ENCODE results near the gene NUMB. TPM values are rescaled to one million over a fixed set of nuclear protein-coding genes. Genes with fewer than 3 reads are reported as not detected.

NUMB gene
- polyA plus RNA-seq, 1 donor, result 88.3 TPM

DNA sequence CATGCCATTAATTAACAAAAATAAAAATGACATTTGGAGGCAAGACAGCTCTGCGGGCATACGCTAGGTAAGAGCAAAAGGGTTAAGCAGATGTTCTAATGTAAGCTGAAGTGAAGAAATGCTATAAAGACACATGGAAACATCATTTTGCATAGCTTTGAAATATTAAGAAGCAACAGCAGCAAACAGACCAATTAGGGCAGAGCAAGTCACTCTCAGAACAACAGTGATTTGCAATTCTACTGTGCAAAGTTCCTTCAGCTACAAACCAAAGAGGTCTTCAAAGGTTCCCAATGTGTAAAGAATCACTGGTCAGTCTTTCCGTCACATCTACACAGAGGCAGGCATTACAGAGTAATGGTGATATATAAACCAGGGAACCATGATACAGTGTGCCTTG lies 152.8 kb downstream of the NUMB start:
- Histone ChIP-seq H3K4me1 (ENCODE audit: control insufficient read depth, insufficient read depth, low read length) (no peaks in the 10 kb centered on the region), H3K36me3 (ENCODE audit: control insufficient read depth, insufficient read depth, low read length) (peaks cover 6% of the 10 kb centered on the region), H3K4me3 (ENCODE audit: low read length) (no peak overlapping the region), H3K27me3 (ENCODE audit: control insufficient read depth, insufficient read depth, low read length) (no peaks in the 10 kb centered on the region), H3K27ac (ENCODE audit: low read length) (no peak overlapping the region), H3K9me3 (ENCODE audit: control insufficient read depth, low read depth, low read length) (no peaks in the 10 kb centered on the region)
- no peak for DNase-seq
- WGBS (ENCODE audit: insufficient coverage, low lambda C conversion rate), result no CpG with 5 or more reads among the region's 3 CpGs

DNA sequence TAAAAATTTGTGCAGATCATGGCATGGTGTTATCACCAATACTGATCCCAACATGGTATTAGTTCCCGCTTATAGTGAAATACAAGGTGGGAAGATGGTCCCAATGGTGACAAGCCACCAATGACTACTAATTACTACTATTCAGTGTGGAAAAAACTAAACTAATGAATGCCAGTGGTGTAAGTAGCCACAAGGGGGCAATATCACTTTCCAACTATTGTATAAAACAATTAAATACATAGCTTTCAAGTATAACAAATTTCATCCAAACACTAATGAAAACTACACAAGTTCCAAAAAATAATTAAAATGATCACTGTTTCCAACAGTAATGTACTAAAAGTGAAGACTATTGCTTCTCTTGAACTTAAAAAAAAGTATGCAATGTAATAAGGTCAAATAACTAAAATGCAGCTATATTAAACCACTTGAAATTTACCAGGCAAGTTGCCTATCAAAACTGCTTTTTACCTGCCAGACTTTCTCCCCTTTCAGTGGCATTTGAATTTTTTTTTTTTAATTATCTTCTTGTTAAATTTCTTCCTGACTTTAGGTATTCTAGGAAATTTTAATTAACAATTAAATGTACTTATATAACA lies 163.0 kb downstream of the NUMB start:
- Histone ChIP-seq H3K9me3 (ENCODE audit: control insufficient read depth, low read depth, low read length) (no peaks in the 10 kb centered on the region), H3K4me1 (ENCODE audit: control insufficient read depth, insufficient read depth, low read length) (peaks cover 13% of the 10 kb centered on the region), H3K36me3 (ENCODE audit: control insufficient read depth, insufficient read depth, low read length) (peaks cover 22% of the 10 kb centered on the region), H3K27me3 (ENCODE audit: control insufficient read depth, insufficient read depth, low read length) (no peaks in the 10 kb centered on the region), H3K4me3 (ENCODE audit: low read length) (no peak overlapping the region), H3K27ac (ENCODE audit: low read length) (no peak overlapping the region)
- peak; percentile 12 to 55 for DNase-seq
- no CpG with 5 or more reads among the region's 1 CpG for WGBS (ENCODE audit: insufficient coverage, low lambda C conversion rate)

DNA sequence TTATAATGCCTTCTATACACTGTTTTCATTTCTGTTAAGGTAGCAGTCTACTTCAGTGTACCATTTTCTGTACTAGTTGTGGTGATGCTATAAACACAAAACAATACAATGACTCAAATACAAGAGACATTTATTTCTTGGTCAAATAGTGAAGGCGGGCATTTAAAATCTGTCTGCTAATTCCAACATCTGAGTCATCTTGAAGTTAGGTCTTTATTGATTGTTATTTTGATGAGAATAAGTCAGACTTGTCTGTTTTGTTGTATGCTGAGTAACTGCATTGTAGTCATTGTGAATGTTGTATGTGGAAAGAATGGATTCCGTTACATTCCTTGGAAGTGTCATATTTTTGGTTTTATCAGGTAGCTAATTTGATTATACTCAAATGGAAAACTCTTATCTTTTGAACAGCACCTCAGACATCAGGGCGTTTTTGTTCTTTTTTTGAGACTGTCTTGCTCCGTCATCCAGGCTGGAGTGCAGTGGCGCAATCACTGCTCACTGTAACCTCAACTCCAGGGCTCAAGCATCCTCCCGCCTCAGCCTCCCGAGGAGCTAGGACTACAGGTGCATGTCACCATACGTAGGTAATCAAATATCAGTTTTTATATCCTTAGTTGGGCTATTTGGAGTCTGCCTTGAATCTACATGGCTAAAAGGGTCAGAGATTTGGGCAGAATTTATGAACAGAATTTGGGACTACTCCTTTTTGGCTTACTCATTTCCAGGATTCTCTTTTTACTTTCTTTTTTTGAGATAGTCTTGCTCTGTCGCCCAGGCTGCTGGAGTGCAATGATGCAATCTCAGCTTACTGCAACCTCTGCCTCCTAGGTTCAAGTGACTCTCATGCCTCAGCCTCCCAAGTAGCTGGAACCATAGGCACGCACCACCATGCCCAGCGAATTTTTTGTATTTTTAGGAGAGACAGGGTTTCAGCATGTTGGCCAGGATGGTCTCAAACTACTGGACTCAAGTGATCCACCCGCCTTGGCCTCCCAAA lies 164.3 kb downstream of the NUMB start:
- H3K27me3 ChIP-seq (ENCODE audit: control insufficient read depth, insufficient read depth, low read length), result no peaks in the 10 kb centered on the region
- WGBS (ENCODE audit: insufficient coverage, low lambda C conversion rate), result 95% methylated on average over 3 of the region's 12 CpGs
- no peak overlapping the region for H3K4me3 ChIP-seq (ENCODE audit: low read length)
- H3K27ac ChIP-seq (ENCODE audit: low read length), result no peak overlapping the region
- H3K4me1 ChIP-seq (ENCODE audit: control insufficient read depth, insufficient read depth, low read length), result peaks cover 13% of the 10 kb centered on the region
- no peak for DNase-seq
- H3K36me3 ChIP-seq (ENCODE audit: control insufficient read depth, insufficient read depth, low read length), result peaks cover 22% of the 10 kb centered on the region
- no peaks in the 10 kb centered on the region for H3K9me3 ChIP-seq (ENCODE audit: control insufficient read depth, low read depth, low read length)

DNA sequence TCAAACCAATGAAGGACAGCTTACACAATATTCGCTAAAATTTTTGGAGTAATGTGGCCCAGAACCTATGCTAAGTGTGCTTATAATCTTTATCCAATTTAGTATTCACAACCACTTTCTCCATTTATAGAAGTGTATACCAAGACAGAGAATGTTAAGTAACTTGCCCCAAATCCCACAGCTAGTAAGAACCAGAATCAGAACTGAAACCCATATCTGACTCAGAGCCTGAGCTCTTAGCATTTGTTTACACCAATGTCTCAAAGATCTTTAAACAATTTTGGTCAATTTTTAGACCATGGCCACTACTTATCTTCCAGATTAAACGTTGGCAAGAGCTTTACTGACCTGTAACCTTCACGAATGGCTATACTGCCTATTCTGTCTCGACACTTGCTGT lies 168.1 kb downstream of the NUMB start:
- H3K27me3 ChIP-seq (ENCODE audit: control insufficient read depth, insufficient read depth, low read length), result no peaks in the 10 kb centered on the region
- 17% methylated on average over 1 of the region's 4 CpGs for WGBS (ENCODE audit: insufficient coverage, low lambda C conversion rate)
- H3K36me3 ChIP-seq (ENCODE audit: control insufficient read depth, insufficient read depth, low read length), result peaks cover 37% of the 10 kb centered on the region
- H3K4me1 ChIP-seq (ENCODE audit: control insufficient read depth, insufficient read depth, low read length), result peaks cover 3% of the 10 kb centered on the region
- H3K4me3 ChIP-seq (ENCODE audit: low read length), result no peak overlapping the region
- DNase-seq, result no peak
- H3K9me3 ChIP-seq (ENCODE audit: control insufficient read depth, low read depth, low read length), result no peaks in the 10 kb centered on the region
- H3K27ac ChIP-seq (ENCODE audit: low read length), result no peak overlapping the region

DNA sequence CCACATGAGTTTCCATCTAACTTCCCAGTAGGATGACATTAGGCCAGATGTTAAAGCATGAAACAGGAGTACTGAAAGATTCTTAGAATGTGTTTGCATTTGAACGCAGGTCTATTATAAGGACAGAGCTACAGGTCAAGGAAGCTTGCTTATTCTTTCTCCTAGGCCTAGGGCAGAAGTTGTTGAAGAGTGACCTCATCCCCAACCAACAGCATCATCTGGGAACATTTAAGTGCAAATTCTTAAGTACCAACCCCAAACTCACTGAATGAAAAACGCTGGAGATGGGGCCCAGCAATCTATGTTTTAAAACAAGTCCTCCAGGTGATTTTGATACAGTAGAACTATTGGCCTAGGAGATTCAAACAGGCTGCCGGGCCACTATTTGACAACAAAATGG lies 168.6 kb downstream of the NUMB start:
- no peaks in the 10 kb centered on the region for H3K4me1 ChIP-seq (ENCODE audit: control insufficient read depth, insufficient read depth, low read length)
- no peaks in the 10 kb centered on the region for H3K27me3 ChIP-seq (ENCODE audit: control insufficient read depth, insufficient read depth, low read length)
- H3K27ac ChIP-seq (ENCODE audit: low read length), result no peak overlapping the region
- 40% methylated on average over 1 of the region's 3 CpGs for WGBS (ENCODE audit: insufficient coverage, low lambda C conversion rate)
- no peaks in the 10 kb centered on the region for H3K9me3 ChIP-seq (ENCODE audit: control insufficient read depth, low read depth, low read length)
- peaks cover 42% of the 10 kb centered on the region for H3K36me3 ChIP-seq (ENCODE audit: control insufficient read depth, insufficient read depth, low read length)
- DNase-seq, result no peak
- no peak overlapping the region for H3K4me3 ChIP-seq (ENCODE audit: low read length)

DNA sequence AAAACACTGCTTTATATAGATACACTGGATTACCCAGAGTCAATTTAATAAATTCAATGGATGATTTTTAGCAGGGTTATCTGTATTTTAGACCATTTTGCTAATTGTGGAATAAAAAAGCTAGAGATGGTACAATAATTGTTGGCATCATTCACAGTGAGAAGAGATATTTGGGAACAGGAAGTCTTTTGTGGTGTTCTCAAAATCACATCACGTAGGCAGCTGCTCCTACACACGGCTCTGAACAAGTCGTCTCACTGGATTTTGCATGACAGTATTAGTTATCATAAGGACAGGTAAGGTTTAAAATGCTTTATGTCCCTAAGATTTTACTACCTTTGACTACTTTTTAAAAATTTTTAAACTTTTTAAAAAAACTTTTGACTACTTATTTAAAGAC lies 169.0 kb downstream of the NUMB start:
- H3K4me3 ChIP-seq (ENCODE audit: low read length), result no peak overlapping the region
- no peak overlapping the region for H3K27ac ChIP-seq (ENCODE audit: low read length)
- no peaks in the 10 kb centered on the region for H3K9me3 ChIP-seq (ENCODE audit: control insufficient read depth, low read depth, low read length)
- 94% methylated on average over 3 of the region's 3 CpGs for WGBS (ENCODE audit: insufficient coverage, low lambda C conversion rate)
- no peaks in the 10 kb centered on the region for H3K27me3 ChIP-seq (ENCODE audit: control insufficient read depth, insufficient read depth, low read length)
- H3K36me3 ChIP-seq (ENCODE audit: control insufficient read depth, insufficient read depth, low read length), result peaks cover 42% of the 10 kb centered on the region
- no peak for DNase-seq
- H3K4me1 ChIP-seq (ENCODE audit: control insufficient read depth, insufficient read depth, low read length), result no peaks in the 10 kb centered on the region

DNA sequence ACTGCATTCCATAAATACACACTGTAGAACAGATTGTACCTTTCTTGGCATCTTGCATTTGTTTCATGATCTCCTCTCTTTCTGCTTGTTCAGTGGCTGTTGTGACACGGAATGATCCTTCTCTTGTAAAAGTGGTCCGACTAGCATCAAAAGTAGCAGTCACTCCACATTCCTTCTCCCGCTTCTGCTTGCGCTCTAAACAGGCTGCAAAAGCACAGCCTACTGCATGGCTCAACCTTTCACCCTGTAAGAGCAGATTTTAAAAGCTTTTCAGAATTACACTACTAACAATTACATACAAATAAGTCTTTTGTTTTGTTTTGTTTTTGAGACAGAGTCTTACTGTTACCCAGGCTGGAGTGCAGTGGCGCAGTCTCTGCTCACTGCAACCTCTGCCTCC lies 171.3 kb downstream of the NUMB start:
- no peak overlapping the region for H3K4me3 ChIP-seq (ENCODE audit: low read length)
- H3K4me1 ChIP-seq (ENCODE audit: control insufficient read depth, insufficient read depth, low read length), result no peaks in the 10 kb centered on the region
- peaks cover 52% of the 10 kb centered on the region for H3K36me3 ChIP-seq (ENCODE audit: control insufficient read depth, insufficient read depth, low read length)
- no peaks in the 10 kb centered on the region for H3K9me3 ChIP-seq (ENCODE audit: control insufficient read depth, low read depth, low read length)
- H3K27ac ChIP-seq (ENCODE audit: low read length), result no peak overlapping the region
- no CpG with 5 or more reads among the region's 5 CpGs for WGBS (ENCODE audit: insufficient coverage, low lambda C conversion rate)
- DNase-seq, result no peak
- H3K27me3 ChIP-seq (ENCODE audit: control insufficient read depth, insufficient read depth, low read length), result no peaks in the 10 kb centered on the region

DNA sequence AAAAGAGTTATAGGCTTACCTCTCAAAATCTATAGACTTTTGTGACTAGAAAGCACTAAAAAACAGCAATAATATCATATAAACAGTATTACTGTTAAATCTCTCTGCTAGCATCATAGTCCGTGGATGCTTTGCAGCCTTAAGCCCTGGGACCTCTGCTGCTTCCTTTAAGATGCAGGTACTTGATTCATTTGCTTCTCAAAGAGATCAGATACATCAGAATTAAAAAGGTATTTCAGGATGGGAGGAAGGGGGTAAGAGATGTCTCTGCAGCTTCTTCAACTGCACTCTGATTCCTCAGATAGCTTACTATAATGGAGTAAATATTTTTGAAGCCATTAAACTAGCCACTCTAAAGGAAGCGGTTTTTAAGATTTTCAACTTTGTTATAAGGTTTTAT lies 171.7 kb downstream of the NUMB start:
- H3K36me3 ChIP-seq (ENCODE audit: control insufficient read depth, insufficient read depth, low read length), result peaks cover 55% of the 10 kb centered on the region
- no peak overlapping the region for H3K27ac ChIP-seq (ENCODE audit: low read length)
- no peaks in the 10 kb centered on the region for H3K9me3 ChIP-seq (ENCODE audit: control insufficient read depth, low read depth, low read length)
- H3K4me1 ChIP-seq (ENCODE audit: control insufficient read depth, insufficient read depth, low read length), result no peaks in the 10 kb centered on the region
- 60% methylated on average over 1 of the region's 2 CpGs for WGBS (ENCODE audit: insufficient coverage, low lambda C conversion rate)
- DNase-seq, result no peak
- no peaks in the 10 kb centered on the region for H3K27me3 ChIP-seq (ENCODE audit: control insufficient read depth, insufficient read depth, low read length)
- H3K4me3 ChIP-seq (ENCODE audit: low read length), result no peak overlapping the region

DNA sequence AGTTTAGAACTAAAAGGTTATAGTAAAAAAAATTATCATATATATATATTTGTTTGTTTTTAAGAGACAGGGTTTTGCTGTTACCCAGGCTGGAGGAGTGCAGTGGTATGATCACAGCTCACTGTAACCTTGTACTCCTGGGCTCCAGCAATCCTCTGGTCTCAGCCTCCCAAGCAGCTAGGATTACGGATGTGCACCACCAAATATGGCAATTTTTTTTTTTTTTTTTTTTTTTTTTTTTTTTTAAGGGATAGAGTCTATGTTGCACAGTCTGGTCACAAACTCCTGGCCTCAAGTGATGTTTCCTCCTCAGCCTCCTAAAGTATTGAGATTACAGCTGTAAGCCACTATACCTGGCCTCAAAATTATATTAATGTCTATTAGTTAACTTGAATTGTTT lies 172.4 kb downstream of the NUMB start:
- Histone ChIP-seq H3K4me3 (ENCODE audit: low read length) (no peak overlapping the region), H3K27me3 (ENCODE audit: control insufficient read depth, insufficient read depth, low read length) (no peaks in the 10 kb centered on the region), H3K36me3 (ENCODE audit: control insufficient read depth, insufficient read depth, low read length) (peaks cover 61% of the 10 kb centered on the region), H3K27ac (ENCODE audit: low read length) (no peak overlapping the region), H3K4me1 (ENCODE audit: control insufficient read depth, insufficient read depth, low read length) (no peaks in the 10 kb centered on the region), H3K9me3 (ENCODE audit: control insufficient read depth, low read depth, low read length) (no peaks in the 10 kb centered on the region)
- WGBS (ENCODE audit: insufficient coverage, low lambda C conversion rate), result no CpG with 5 or more reads among the region's 1 CpG
- DNase-seq, result no peak

DNA sequence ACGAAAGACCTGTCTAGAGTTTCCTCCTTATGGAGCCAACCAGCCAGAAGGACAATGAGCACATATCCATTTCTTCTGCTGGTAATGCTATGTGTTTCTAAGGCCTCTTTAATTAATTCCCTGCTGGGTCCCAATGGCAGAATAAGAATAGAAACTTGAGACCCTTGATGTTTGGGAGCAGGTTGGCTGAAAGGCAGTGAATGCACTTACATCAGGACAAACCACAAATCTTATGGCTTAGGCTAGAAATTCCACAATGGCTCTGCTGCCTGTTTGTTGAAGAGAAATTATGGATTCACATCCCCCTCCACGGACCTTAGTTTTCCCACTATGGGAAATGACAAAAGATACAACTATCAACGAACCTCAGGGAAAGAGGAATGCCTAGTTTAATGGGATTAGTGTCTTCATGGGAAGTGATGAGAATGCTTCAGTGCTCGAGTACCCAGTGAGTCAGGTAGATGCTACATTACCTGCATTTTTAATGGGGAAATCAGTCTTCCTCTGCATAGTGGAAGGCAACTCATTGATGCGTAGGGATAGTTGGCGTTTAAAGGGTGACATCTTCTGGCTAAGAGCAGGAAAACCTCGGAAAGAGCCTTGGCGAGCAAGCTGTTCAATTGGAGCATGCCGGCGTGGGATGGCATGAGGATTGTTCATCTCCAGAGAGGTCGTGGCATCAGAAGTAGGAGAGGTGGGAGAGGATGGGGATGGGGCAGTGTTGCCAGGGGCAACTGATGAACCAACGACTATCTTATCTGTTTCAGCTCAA lies 174.6 kb downstream of the NUMB start:
- Histone ChIP-seq H3K4me3 (ENCODE audit: low read length) (no peak overlapping the region), H3K27me3 (ENCODE audit: control insufficient read depth, insufficient read depth, low read length) (no peaks in the 10 kb centered on the region), H3K36me3 (ENCODE audit: control insufficient read depth, insufficient read depth, low read length) (peaks cover 70% of the 10 kb centered on the region), H3K9me3 (ENCODE audit: control insufficient read depth, low read depth, low read length) (no peaks in the 10 kb centered on the region), H3K27ac (ENCODE audit: low read length) (no peak overlapping the region), H3K4me1 (ENCODE audit: control insufficient read depth, insufficient read depth, low read length) (no peaks in the 10 kb centered on the region)
- DNase-seq, result no peak
- WGBS (ENCODE audit: insufficient coverage, low lambda C conversion rate), result 20% methylated on average over 1 of the region's 12 CpGs

Data from large intestine (tissue), 3 donors.